Lung (tissue), 12 donors: ENCODE data around the gene ST8SIA3. TPM values are rescaled to one million over a fixed set of nuclear protein-coding genes. Genes with fewer than 3 reads are reported as not detected.

Experiments
- ATAC-seq: fragments of 200-7000 bp; cut with Tn5 transposase; one replicate; pipeline ENCODE4 v1.9.1; 2020; ENCODE audit warnings: moderate number of reproducible peaks; ENCODE audit not compliant: insufficient read depth, low FRiP score
- DNase-seq, 3 donors: peaks; one replicate each; pipeline ENCODE4 v3.0.0-alpha.2; 2013 to 2017
- H3K27ac ChIP-seq, 2 donors: one replicate each; pipeline ENCODE4 v1.5.1; 2013; ENCODE audit warnings: mild to moderate bottlenecking in 2 of 2, moderate library complexity in 2 of 2, control low read depth in 1 of 2, inconsistent platforms in 1 of 2, low read depth in 1 of 2, low read length in 1 of 2
- H3K27me3 ChIP-seq, 3 donors: one replicate each; pipeline ENCODE4 v1.5.1; 2013; ENCODE audit warnings: low read length in 2 of 3; ENCODE audit not compliant: control insufficient read depth in 3 of 3, insufficient read depth in 3 of 3
- H3K36me3 ChIP-seq, 4 donors: one replicate each; pipeline ENCODE4 v1.5.1; 2013; ENCODE audit warnings: low read length in 4 of 4, mild to moderate bottlenecking in 1 of 4, moderate library complexity in 1 of 4; ENCODE audit not compliant: control insufficient read depth in 4 of 4, insufficient read depth in 4 of 4
- H3K4me1 ChIP-seq, 5 donors: one replicate each; pipeline ENCODE4 v1.5.1; 2013; ENCODE audit warnings: low read length in 5 of 5, mild to moderate bottlenecking in 2 of 5, moderate library complexity in 1 of 5; ENCODE audit not compliant: control insufficient read depth in 5 of 5, insufficient read depth in 5 of 5
- H3K4me3 ChIP-seq: one replicate; pipeline ENCODE4 v1.5.1; 2013; ENCODE audit warnings: mild to moderate bottlenecking, control low read depth, moderate library complexity
- H3K9ac ChIP-seq, 2 donors: one replicate each; pipeline ENCODE4 v1.5.1; 2013; ENCODE audit warnings: low read length in 2 of 2, control low read depth in 1 of 2; ENCODE audit not compliant: insufficient read depth in 1 of 2
- H3K9me3 ChIP-seq, 4 donors: one replicate each; pipeline ENCODE4 v1.5.1; 2013; ENCODE audit warnings: low read length in 3 of 4, mild to moderate bottlenecking in 1 of 4, moderate library complexity in 1 of 4; ENCODE audit not compliant: control insufficient read depth in 4 of 4, insufficient read depth in 3 of 4
- WGBS, 2 donors: extraction: QIAGEN DNeasy Blood & Tissue Kit; methylation state at CpG; one replicate each; pipeline ENCODE4 v1.1.7; 2013; 5-methylcytosine and 5-hydroxymethylcytosine counted together
- polyA plus RNA-seq, 2 donors: library from polyadenylated mRNA; stranded (reverse); fragments of 200-250 nt; gene quantifications; one replicate each; pipeline ENCODE4 v1.2.1, GENCODE V29; 2013
- total RNA-seq, 2 donors: library from RNA; depleted of rRNA in 1 of 2; stranded (reverse); fragments of >200 nt in 1 of 2; gene quantifications; one replicate each; pipeline ENCODE4 v1.2.1, GENCODE V29; 2014 to 2021
- TF ChIP-seq, protein P1 (sequence below): IDR thresholded peaks from 2 replicates; pipeline ENCODE4 v1.5.1; 2012; ENCODE audit warnings: mild to moderate bottlenecking; ENCODE audit errors: control extremely low read depth, extremely low read depth
- donor health status: control.
- donor health status: control.
- donor health status: Bipolar disorder and iron deficiency.
- donor health status: healthy.
- donor health status: DM: yes; HTN: yes; CAD: no.

Gene ST8SIA3
- total and polyA plus RNA-seq, 4 donors = under 0.01 to 0.17 (median 0.02) TPM

DNA sequence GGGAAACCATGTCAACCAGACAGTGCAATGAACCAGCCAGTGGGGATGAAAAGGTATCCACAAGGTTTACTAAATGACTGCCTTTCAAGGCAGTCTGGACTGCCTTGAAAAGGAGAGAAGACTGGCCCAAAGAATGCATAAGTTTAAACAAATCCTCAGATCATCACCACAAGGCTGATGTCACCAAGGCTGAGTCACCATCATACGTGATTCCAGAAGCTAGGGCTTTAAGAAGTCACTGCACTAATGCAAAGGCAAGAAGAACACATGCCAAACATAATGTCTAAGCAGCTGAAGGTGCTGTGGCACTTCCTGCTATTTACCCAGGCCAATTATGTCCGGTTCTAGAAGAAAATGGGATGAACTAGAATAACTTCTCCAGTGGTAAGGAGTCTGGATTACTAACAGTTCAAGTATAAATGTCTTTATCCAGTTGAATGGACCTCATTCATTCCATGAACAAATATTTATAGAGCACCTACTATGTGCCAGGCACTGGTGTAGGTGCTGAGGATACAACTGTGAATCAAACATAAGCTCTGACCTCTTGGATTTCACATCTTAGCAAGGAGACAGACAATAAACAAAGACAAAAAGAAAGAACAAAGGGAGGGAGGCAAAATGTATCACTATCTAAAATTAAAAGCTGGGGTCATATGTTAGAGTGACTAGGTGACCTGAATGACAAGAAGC lies 45.2 kb downstream of the ST8SIA3 start:
- no peak for ATAC-seq
- 66 to 79% methylated on average over 2 of the region's 2 CpGs for WGBS, 2 donors
- Histone ChIP-seq H3K27ac (no peak overlapping the region), H3K9ac (no peak overlapping the region), H3K9me3 (peaks cover 0 to 5% (median 2%) of the 10 kb centered on the region in 4 donors), H3K4me1 (no peaks in the 10 kb centered on the region), H3K36me3 (no peaks in the 10 kb centered on the region), H3K4me3 (no peak overlapping the region), H3K27me3 (no peaks in the 10 kb centered on the region)
- TF ChIP-seq, protein P1, sequence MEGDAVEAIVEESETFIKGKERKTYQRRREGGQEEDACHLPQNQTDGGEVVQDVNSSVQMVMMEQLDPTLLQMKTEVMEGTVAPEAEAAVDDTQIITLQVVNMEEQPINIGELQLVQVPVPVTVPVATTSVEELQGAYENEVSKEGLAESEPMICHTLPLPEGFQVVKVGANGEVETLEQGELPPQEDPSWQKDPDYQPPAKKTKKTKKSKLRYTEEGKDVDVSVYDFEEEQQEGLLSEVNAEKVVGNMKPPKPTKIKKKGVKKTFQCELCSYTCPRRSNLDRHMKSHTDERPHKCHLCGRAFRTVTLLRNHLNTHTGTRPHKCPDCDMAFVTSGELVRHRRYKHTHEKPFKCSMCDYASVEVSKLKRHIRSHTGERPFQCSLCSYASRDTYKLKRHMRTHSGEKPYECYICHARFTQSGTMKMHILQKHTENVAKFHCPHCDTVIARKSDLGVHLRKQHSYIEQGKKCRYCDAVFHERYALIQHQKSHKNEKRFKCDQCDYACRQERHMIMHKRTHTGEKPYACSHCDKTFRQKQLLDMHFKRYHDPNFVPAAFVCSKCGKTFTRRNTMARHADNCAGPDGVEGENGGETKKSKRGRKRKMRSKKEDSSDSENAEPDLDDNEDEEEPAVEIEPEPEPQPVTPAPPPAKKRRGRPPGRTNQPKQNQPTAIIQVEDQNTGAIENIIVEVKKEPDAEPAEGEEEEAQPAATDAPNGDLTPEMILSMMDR = no peak
- no peak for DNase-seq

DNA sequence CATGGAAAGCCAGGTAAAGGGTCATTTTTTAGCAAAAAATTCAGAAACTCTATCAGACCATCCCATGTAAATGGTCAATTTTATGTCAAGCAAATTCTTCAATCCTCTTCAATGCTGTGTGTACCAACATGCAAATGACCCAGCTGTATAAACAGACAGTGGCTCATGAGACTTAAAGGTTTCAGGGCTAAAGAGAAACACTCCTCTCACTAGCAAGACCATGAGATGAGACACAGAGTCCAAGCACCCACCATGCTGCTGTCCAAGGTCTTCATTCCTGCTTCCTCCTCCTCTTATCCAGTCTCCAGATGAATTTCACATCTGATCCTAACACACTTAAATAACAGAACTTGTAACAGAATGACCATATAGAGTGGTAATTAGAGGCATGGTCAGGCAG lies 52.0 kb downstream of the ST8SIA3 start:
- DNase-seq = no peak
- Histone ChIP-seq H3K4me1 (no peaks in the 10 kb centered on the region), H3K36me3 (no peaks in the 10 kb centered on the region), H3K9ac (no peak overlapping the region), H3K9me3 (peaks cover 0 to 5% (median 1%) of the 10 kb centered on the region in 4 donors), H3K4me3 (no peak overlapping the region), H3K27me3 (no peaks in the 10 kb centered on the region), H3K27ac (no peak overlapping the region)
- ATAC-seq = no peak
- TF ChIP-seq, protein P1 = no peak

DNA sequence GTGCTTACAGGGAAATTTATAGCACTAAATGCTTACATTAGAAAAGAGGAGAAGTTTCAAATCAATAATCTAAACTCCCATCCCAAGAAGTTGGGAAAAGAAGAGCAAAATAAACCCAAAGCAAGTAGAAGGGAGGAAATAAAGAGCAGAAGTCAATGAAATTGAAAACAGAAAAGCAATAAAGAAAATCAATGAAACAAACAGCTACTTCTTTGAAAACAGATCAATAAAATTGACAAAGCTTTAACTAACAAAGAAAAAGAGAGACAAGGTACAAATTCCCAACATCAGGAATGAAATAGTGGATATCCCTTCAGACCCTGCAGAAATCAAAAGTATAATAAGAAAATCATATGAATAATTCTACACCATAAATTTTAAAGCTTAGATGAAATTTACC lies 57.3 kb downstream of the ST8SIA3 start:
- ATAC-seq = no peak
- TF ChIP-seq, protein P1 = no peak

DNA sequence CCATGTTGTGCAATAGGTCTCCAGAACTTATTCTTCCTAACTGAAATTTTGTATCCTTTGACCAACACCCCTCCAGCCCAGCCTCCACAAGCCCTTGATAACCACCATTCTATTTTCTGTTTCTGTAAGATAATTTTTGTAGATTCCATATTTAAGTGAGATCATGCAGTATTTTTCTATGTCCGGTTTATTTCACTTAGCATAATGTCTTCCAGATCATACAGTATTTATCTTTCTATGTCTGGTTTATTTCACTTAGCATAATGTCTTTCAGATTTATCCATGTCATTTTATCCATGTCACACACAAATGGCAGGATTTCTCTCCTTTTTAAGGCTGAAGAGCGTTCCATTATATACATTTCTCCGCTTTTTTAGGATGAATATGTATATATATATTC lies 58.4 kb downstream of the ST8SIA3 start:
- no peaks in the 10 kb centered on the region for H3K36me3 ChIP-seq
- no peak for ATAC-seq
- TF ChIP-seq, protein P1 = no peak
- no peak overlapping the region for H3K9ac ChIP-seq
- H3K4me1 ChIP-seq = no peaks in the 10 kb centered on the region
- DNase-seq = no peak
- H3K27ac ChIP-seq = no peak overlapping the region
- peaks cover 0 to 2% (median 0%) of the 10 kb centered on the region in 4 donors for H3K9me3 ChIP-seq
- peaks cover 0 to 6% (median 0%) of the 10 kb centered on the region in 3 donors for H3K27me3 ChIP-seq
- no peak overlapping the region for H3K4me3 ChIP-seq
- 85% methylated on average over 3 of the region's 3 CpGs for WGBS, 2 donors

More for the DNA sequence above, 57.3 kb downstream of the ST8SIA3 start:
- H3K4me3 ChIP-seq = no peak overlapping the region
- H3K9me3 ChIP-seq = peaks cover 0 to 2% (median 0%) of the 10 kb centered on the region in 4 donors
- DNase-seq = no peak
- no peaks in the 10 kb centered on the region for H3K4me1 ChIP-seq
- H3K27me3 ChIP-seq = peaks cover 0 to 6% (median 0%) of the 10 kb centered on the region in 3 donors
- no peak overlapping the region for H3K9ac ChIP-seq
- H3K36me3 ChIP-seq = no peaks in the 10 kb centered on the region
- no peak overlapping the region for H3K27ac ChIP-seq
